Measurements from ENCODE around the gene CYP4F12.

The CYP4F12 gene

DNA sequence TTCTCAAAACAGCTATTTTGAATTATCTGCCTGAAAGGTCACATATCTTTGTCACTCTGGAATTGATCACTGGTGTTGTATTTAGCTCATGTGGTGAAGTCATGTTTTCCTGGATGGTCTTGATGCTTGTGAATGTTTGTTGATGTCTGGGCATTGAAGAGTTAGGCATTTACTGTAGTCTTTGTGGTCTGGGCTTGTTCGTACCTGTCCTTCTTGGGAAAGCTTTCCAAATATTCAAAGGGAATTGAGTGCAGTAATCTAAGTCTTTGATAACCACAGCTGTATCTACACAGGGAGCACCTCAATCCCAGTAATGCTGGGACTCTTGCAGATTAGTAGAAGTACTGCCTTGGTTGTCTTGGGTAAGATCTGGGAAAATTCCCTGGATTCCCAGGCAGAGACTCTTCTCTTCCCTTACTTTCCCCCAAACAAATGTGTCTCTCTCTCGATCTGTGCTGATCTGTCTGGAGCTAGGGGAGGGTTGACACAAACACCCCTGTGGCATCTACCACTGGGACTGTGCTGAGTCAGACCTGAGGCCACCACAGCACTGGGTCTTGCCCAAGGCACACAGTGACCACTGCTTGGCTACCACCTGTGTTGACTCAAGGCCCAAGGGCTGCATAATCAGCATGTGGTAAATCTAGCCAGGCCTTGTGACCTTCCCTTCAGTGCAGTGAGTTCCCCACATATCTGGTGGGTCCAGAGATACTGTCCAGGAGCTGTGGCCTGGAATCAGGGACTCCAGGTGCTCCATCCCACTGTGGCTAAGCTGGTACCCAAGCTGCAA is 37.7 kb upstream of the CYP4F12 start:
- no peaks in the 10 kb centered on the region for H3K9me3 ChIP-seq (ENCODE audit: low read depth, low read length)
- TF ChIP-seq FOXP2 (optimal IDR thresholded peaks at IDR 0.05; ENCODE audit: control extremely low read depth, extremely low read length, insufficient read depth) (no peak), EZH2 (IDR thresholded peaks at IDR 0.05) (no peak), POLR2AphosphoS5 (IDR thresholded peaks at IDR 0.05; ENCODE audit: borderline replicate concordance, low read depth, low read length) (no peak)
- DNase-seq (ENCODE audit: low read depth, low spot score): no peak
- no peaks in the 10 kb centered on the region for H3K36me3 ChIP-seq (ENCODE audit: insufficient read depth, low read length)
- no peak overlapping the region for H3K27ac ChIP-seq
- no peak overlapping the region for H3K4me3 ChIP-seq
- H3K9ac ChIP-seq (ENCODE audit: insufficient read length): no peak overlapping the region

GRCh38 chr19:15636026-15636425 is 36.9 kb upstream of the CYP4F12 start:
- no peak overlapping the region for H3K4me3 ChIP-seq
- no peak overlapping the region for H3K9ac ChIP-seq (ENCODE audit: insufficient read length)
- no peaks in the 10 kb centered on the region for H3K9me3 ChIP-seq (ENCODE audit: low read depth, low read length)
- TF ChIP-seq FOXP2 (optimal IDR thresholded peaks at IDR 0.05; ENCODE audit: control extremely low read depth, extremely low read length, insufficient read depth) (no peak), POLR2AphosphoS5 (IDR thresholded peaks at IDR 0.05; ENCODE audit: borderline replicate concordance, low read depth, low read length) (no peak), EZH2 (IDR thresholded peaks at IDR 0.05) (no peak)
- no peak overlapping the region for H3K27ac ChIP-seq
- no peaks in the 10 kb centered on the region for H3K36me3 ChIP-seq (ENCODE audit: insufficient read depth, low read length)
- DNase-seq (ENCODE audit: low read depth, low spot score): no peak

DNA sequence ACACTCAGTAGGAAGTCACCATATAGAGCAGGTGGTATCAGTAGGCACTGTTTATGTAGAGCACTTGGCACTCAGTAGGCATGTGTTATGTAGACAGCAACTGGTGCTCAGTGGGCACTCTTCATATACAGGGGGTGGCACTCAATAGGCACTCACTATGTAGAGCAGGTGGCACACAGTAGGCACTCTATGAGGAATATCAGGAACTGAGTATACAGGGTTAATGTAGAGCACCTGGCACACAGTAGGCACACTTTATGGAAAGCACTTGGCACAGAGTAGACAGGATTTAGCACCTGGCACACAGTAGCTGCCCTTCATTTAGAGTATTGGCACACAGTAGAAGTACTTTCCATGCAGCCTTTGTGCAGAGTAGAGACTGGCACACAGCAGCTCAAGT is 33.3 kb upstream of the CYP4F12 start:
- no peak overlapping the region for H3K9ac ChIP-seq (ENCODE audit: insufficient read length)
- H3K27ac ChIP-seq: no peak overlapping the region
- no peak overlapping the region for H3K4me3 ChIP-seq
- H3K36me3 ChIP-seq (ENCODE audit: insufficient read depth, low read length): no peaks in the 10 kb centered on the region
- no peaks in the 10 kb centered on the region for H3K9me3 ChIP-seq (ENCODE audit: low read depth, low read length)
- TF ChIP-seq FOXP2 (optimal IDR thresholded peaks at IDR 0.05; ENCODE audit: control extremely low read depth, extremely low read length, insufficient read depth) (no peak), EZH2 (IDR thresholded peaks at IDR 0.05) (no peak), POLR2AphosphoS5 (IDR thresholded peaks at IDR 0.05; ENCODE audit: borderline replicate concordance, low read depth, low read length) (no peak)
- no peak for DNase-seq (ENCODE audit: low read depth, low spot score)

DNA sequence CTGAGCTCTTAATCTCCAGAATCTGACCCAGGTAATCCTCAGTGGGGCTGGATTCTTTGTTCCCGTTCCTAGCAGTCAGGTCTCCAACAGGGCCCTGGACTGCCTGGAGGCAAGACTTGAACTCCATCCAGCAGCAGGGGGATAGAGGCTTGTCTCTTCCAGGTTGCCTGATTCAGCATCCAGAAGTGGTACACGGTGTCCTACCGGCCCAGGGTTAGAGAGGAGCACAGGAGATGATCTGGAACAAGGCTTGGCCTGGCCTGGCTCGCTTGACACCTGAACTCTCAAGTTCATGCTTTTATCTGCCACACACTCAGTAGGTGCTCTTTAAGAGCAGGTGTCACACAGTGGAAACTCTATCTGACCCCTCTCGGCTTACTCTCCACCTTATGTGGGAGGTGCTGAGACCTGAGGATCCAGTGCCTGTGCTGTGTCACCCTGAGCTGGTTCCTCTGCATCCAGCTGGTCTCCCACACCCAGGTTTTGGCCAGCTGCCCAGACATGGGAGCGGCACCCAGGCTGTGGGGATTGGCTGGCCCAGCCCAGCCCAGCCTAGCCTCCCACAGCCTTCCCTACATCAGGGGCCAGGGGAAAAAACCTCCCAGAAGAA is 32.5 kb upstream of the CYP4F12 start, which contains the start of gene CYP4F3:
CYP4F3 (plus strand) TSS at position 604 of the 610 bp plus-strand sequence. CDS start 519 bp downstream, outside the sequence.
- H3K9me3 ChIP-seq (ENCODE audit: low read depth, low read length): no peaks in the 10 kb centered on the region
- H3K4me3 ChIP-seq: no peak within 1 kb of the TSS
- no peaks in the 10 kb centered on the region for H3K36me3 ChIP-seq (ENCODE audit: insufficient read depth, low read length)
- DNase-seq (ENCODE audit: low read depth, low spot score): no peak
- no peak within 1 kb of the TSS for H3K27ac ChIP-seq
- TF ChIP-seq POLR2AphosphoS5 (IDR thresholded peaks at IDR 0.05; ENCODE audit: borderline replicate concordance, low read depth, low read length): no peak
- H3K9ac ChIP-seq (ENCODE audit: insufficient read length): no peak within 1 kb of the TSS

DNA sequence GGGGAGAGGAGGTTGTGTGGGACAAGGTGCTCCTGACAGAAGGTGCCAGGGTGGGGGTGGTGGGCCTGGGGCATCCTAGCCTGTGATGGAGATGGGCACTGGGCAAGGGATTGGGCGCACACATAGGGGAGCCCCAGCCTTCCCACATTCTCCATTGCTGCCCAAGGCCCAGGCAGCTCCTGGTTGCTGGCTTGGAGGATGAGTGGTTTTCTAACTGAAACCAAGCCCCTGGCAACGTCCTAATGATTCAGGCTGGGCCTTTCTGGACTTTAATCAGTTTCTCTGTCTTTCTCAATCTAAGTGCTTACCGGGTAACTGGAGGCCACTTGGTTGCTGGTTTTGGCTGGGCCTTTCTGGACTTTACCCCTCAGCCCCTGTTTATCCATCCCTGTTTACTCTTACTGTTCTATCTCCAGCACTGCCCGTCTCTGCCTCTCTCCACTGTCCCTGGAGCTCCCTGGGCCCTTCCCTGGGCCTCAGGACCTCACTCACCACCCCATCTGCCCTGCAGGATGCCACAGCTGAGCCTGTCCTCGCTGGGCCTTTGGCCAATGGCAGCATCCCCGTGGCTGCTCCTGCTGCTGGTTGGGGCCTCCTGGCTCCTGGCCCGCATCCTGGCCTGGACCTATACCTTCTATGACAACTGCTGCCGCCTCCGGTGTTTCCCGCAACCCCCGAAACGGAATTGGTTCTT is 31.8 kb upstream of the CYP4F12 start:
- H3K9me3 ChIP-seq (ENCODE audit: low read depth, low read length): no peaks in the 10 kb centered on the region
- DNase-seq (ENCODE audit: low read depth, low spot score): no peak
- H3K27ac ChIP-seq: no peak overlapping the region
- H3K36me3 ChIP-seq (ENCODE audit: insufficient read depth, low read length): no peaks in the 10 kb centered on the region
- TF ChIP-seq POLR2AphosphoS5 (IDR thresholded peaks at IDR 0.05; ENCODE audit: borderline replicate concordance, low read depth, low read length) (no peak), FOXP2 (optimal IDR thresholded peaks at IDR 0.05; ENCODE audit: control extremely low read depth, extremely low read length, insufficient read depth) (no peak), EZH2 (IDR thresholded peaks at IDR 0.05) (no peak)
- H3K4me3 ChIP-seq: no peak overlapping the region
- no peak overlapping the region for H3K9ac ChIP-seq (ENCODE audit: insufficient read length)

GRCh38 chr19:15641901-15642491 is 30.9 kb upstream of the CYP4F12 start:
- Histone ChIP-seq H3K27ac (no peak overlapping the region), H3K9ac (ENCODE audit: insufficient read length) (no peak overlapping the region), H3K9me3 (ENCODE audit: low read depth, low read length) (no peaks in the 10 kb centered on the region), H3K4me3 (no peak overlapping the region), H3K36me3 (ENCODE audit: insufficient read depth, low read length) (no peaks in the 10 kb centered on the region)
- no peak for DNase-seq (ENCODE audit: low read depth, low spot score)
- no peak for TF ChIP-seq EZH2 (IDR thresholded peaks at IDR 0.05)

DNA sequence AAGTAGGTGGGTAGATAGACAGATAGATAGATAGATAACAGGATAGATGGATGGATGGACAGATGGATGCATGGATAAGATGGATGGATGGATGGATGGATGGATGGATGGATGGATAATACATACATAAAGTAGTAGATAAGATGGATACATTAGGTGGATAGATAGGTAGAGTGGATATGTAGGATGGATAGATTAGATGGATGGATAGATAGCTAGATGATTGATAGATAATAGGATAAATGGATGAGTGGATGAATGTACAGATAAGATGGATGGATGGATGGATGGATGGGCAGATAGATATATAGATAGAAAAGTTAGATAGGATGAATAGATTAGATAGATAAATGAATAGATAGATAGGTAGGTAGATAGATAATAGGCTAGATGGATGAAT is 30.1 kb upstream of the CYP4F12 start:
- no peaks in the 10 kb centered on the region for H3K9me3 ChIP-seq (ENCODE audit: low read depth, low read length)
- no peak for DNase-seq (ENCODE audit: low read depth, low spot score)
- no peak for TF ChIP-seq POLR2AphosphoS5 (IDR thresholded peaks at IDR 0.05; ENCODE audit: borderline replicate concordance, low read depth, low read length)
- no peak for TF ChIP-seq EZH2 (IDR thresholded peaks at IDR 0.05)
- no peak for TF ChIP-seq FOXP2 (optimal IDR thresholded peaks at IDR 0.05; ENCODE audit: control extremely low read depth, extremely low read length, insufficient read depth)
- no peak overlapping the region for H3K9ac ChIP-seq (ENCODE audit: insufficient read length)
- H3K4me3 ChIP-seq: no peak overlapping the region
- no peaks in the 10 kb centered on the region for H3K36me3 ChIP-seq (ENCODE audit: insufficient read depth, low read length)
- H3K27ac ChIP-seq: no peak overlapping the region

GRCh38 chr19:15643387-15643786 is 29.5 kb upstream of the CYP4F12 start:
- Histone ChIP-seq H3K27ac (no peak overlapping the region), H3K36me3 (ENCODE audit: insufficient read depth, low read length) (no peaks in the 10 kb centered on the region), H3K9me3 (ENCODE audit: low read depth, low read length) (no peaks in the 10 kb centered on the region), H3K9ac (ENCODE audit: insufficient read length) (no peak overlapping the region), H3K4me3 (no peak overlapping the region)
- no peak for DNase-seq (ENCODE audit: low read depth, low spot score)
- TF ChIP-seq FOXP2 (optimal IDR thresholded peaks at IDR 0.05; ENCODE audit: control extremely low read depth, extremely low read length, insufficient read depth) (no peak), POLR2AphosphoS5 (IDR thresholded peaks at IDR 0.05; ENCODE audit: borderline replicate concordance, low read depth, low read length) (no peak), EZH2 (IDR thresholded peaks at IDR 0.05) (no peak)

Data from SK-N-MC (cell line).